ENCODE measurements around the gene FERMT3.

Gene FERMT3

DNA sequence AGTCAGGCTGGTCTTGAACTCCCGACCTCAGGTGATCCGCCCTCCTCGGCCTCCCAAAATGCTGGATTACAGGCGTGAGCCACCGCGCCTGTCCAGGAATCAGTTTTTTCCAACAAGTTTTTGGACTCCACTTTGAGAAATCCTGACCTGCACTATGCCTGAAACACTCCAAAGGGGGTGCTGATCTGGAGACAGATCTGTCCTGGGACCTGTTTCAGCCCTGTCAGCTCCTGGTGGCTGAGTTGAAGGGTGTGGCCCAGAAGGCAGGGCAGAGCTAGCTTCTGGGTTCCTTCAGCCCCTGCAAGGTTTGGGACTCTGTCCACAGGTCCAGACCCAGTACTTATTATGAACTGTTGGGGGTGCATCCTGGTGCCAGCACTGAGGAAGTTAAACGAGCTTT, 25.0 kb downstream of the FERMT3 start:
- ATAC-seq (ENCODE audit: low read depth) = no peak
- Mint-ChIP-seq H3K4me3 (peak overlapping the region; percentile 93), H3K4me1 (peaks cover 37% of the 10 kb centered on the region), H3K27ac (peak overlapping the region; percentile 19), H3K36me3 (no peaks in the 10 kb centered on the region), H3K27me3 (no peaks in the 10 kb centered on the region), H3K9me3 (no peaks in the 10 kb centered on the region)
- DNase-seq (ENCODE audit: low spot score in 2 of 2) = no peak

DNA sequence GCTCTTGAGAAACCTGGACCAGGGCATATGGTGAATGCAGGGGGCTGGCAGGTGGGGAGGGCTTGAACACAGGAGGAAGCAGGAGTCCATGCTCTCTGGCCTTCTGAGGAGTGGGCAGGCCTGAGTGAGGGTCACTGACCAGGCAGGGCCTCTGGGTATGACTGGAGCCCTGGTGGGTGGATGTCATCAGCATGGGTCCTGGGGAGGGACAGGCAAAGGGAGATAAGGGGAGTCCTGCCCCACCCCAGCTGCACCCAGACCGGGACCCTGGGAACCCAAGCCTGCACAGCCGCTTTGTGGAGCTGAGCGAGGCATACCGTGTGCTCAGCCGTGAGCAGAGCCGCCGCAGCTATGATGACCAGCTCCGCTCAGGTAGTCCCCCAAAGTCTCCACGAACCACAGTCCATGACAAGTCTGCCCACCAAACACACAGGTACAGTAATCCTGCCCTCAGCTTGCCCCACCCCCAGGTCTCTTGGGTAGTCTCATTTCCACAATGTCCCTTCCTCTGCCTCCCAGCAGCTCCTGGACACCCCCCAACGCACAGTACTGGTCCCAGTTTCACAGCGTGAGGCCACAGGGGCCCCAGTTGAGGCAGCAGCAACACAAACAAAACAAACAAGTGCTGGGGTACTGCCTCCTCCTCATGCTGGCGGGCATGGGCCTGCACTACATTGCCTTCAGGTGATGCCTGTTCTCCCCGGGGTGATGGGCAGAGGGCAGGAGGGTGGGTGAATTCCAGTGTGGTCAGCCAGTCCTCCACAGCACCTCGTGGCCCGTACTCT, 25.9 kb downstream of the FERMT3 start:
- Mint-ChIP-seq H3K4me1 (peaks cover 35% of the 10 kb centered on the region), H3K27ac (peak overlapping the region; percentile 19), H3K27me3 (no peaks in the 10 kb centered on the region), H3K9me3 (no peaks in the 10 kb centered on the region), H3K36me3 (no peaks in the 10 kb centered on the region), H3K4me3 (peak overlapping the region; percentile 56)
- no peak for ATAC-seq (ENCODE audit: low read depth)
- DNase-seq (ENCODE audit: low spot score in 2 of 2) = no peak

DNA sequence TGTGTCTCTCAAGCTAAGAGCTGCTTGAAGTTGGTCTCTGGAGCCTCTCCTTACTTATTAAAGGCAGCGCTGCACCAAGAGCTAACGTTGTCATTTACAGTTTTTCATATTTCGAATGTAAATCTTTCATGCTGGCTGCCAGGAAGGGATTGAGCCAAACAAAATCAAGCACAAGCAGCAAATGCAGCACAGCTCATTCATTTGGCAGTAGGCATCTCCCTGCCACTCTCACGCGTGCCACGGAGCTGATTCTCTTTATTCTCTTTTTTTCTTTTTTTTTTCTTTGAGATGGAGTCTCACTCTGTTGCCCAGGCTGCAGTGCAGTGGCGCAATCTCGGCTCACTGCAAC, 26.4 kb downstream of the FERMT3 start:
- Mint-ChIP-seq H3K36me3 (peaks cover 4% of the 10 kb centered on the region), H3K27ac (no peak overlapping the region), H3K4me3 (no peak overlapping the region), H3K4me1 (peaks cover 35% of the 10 kb centered on the region), H3K9me3 (no peaks in the 10 kb centered on the region), H3K27me3 (no peaks in the 10 kb centered on the region)
- DNase-seq (ENCODE audit: low spot score in 2 of 2) (no peak), ATAC-seq (ENCODE audit: low read depth) (no peak)

DNA sequence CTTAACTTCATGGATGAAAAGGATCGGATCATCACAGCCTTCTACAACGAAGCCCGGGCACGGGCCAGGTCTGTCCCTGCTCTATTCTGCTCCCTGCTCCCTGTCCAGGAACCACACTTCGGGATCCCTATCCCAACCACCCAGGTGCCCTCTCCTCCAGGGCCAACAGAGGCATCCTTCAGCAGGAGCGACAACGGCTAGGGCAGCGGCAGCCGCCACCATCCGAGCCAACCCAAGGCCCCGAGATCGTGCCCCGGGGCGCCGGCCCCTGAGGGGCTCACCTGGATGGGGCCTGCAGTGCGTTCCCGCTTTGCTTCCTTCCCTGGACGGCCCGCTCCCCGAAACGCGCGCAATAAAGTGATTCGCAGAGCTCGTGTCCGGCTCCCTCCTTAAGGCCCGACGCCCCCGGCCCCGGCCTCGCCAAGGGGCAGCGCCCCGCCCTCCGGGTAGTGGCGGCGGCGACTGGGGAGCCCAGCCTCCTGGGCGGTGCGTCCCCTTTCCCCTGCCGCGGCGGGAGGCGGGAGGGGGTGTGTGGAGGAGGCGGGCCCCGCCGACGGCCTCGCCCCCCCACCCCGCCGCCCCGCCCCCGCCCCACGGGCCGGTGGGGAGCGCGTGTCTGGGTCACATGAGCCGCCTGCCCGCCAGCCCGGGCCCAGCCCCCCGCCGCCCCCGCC, 27.5 kb downstream of the FERMT3 start, which contains the start of gene VEGFB:
Gene VEGFB, plus strand, starts transcription at position 672 of the 674 bp plus-strand sequence. CDS start 250 bp downstream, outside the sequence.
- ATAC-seq (ENCODE audit: low read depth) (peak; percentile 48), DNase-seq (ENCODE audit: low spot score in 2 of 2) (peak in 1 of 2 donors; percentile 65)
- Mint-ChIP-seq H3K27ac (peak within 1 kb of the TSS; percentile 92), H3K4me3 (peak within 1 kb of the TSS; percentile 93), H3K4me1 (peaks cover 44% of the 10 kb centered on the region), H3K36me3 (peaks cover 6% of the 10 kb centered on the region), H3K9me3 (no peaks in the 10 kb centered on the region), H3K27me3 (no peaks in the 10 kb centered on the region)

DNA sequence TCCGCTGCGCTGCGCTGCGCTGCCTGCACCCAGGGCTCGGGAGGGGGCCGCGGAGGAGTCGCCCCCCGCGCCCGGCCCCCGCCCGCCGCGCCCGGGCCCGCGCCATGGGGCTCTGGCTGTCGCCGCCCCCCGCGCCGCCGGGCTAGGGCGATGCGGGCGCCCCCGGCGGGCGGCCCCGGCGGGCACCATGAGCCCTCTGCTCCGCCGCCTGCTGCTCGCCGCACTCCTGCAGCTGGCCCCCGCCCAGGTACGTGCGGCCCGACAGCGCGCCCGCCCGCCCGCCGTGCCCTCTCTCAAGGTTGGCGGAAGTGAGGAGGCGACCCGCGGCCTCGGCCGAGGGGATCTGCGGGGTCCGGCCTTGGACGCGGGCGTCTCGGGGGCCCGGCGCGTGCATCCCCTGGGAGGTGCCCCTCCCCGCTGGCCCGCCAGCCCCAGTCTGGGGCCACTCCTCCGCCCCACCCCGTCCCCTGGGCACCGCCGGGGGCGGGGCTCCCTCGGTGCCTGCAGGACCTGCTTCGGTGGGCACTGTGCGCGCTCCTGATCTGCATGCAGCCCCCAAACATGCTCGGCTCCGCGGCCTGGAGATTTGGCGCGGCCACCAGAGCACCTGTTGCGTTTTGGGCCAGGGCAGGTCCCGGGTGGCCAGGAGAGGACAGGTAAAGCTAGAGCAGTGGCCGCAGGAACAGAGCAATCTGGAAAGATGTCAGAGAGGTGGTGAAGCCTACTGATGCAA, 28.3 kb downstream of the FERMT3 start:
- H3K9me3 Mint-ChIP-seq = no peaks in the 10 kb centered on the region
- peak overlapping the region; percentile 92 for H3K27ac Mint-ChIP-seq
- DNase-seq (ENCODE audit: low spot score in 2 of 2) (peak in 1 of 2 donors; percentile 73), ATAC-seq (ENCODE audit: low read depth) (peak; percentile 50)
- peaks cover 42% of the 10 kb centered on the region for H3K4me1 Mint-ChIP-seq
- no peaks in the 10 kb centered on the region for H3K27me3 Mint-ChIP-seq
- peak overlapping the region; percentile 93 for H3K4me3 Mint-ChIP-seq
- peaks cover 6% of the 10 kb centered on the region for H3K36me3 Mint-ChIP-seq

DNA sequence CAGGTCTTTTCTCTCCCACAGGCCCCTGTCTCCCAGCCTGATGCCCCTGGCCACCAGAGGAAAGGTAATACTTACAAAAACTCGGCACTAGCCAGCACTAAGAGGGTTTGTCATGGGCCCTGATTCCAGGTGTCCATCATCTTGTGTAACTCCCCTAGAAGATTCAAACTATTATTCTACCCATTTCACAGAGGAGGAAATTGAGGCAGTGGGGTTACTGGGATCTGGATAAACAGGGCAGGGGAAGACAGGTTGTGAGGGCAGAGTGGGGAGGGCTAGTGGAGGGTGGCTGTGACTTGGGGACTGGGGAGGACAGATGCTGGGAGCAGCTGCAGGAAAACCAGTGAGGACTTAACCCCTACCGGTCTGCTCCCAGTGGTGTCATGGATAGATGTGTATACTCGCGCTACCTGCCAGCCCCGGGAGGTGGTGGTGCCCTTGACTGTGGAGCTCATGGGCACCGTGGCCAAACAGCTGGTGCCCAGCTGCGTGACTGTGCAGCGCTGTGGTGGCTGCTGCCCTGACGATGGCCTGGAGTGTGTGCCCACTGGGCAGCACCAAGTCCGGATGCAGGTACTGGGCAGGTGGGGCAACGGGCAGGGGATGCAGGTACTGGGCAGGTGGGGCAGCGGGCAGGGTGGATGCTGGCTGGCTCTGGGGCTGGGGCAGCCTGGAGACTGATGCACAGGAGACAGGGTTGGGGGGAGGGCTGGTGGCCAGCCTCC, 29.1 kb downstream of the FERMT3 start:
- H3K27me3 Mint-ChIP-seq = no peaks in the 10 kb centered on the region
- H3K4me1 Mint-ChIP-seq = peaks cover 50% of the 10 kb centered on the region
- DNase-seq (ENCODE audit: low spot score in 2 of 2) (no peak), ATAC-seq (ENCODE audit: low read depth) (no peak)
- peak overlapping the region; percentile 93 for H3K4me3 Mint-ChIP-seq
- H3K27ac Mint-ChIP-seq = peak overlapping the region; percentile 92
- H3K9me3 Mint-ChIP-seq = no peaks in the 10 kb centered on the region
- H3K36me3 Mint-ChIP-seq = peaks cover 6% of the 10 kb centered on the region

DNA sequence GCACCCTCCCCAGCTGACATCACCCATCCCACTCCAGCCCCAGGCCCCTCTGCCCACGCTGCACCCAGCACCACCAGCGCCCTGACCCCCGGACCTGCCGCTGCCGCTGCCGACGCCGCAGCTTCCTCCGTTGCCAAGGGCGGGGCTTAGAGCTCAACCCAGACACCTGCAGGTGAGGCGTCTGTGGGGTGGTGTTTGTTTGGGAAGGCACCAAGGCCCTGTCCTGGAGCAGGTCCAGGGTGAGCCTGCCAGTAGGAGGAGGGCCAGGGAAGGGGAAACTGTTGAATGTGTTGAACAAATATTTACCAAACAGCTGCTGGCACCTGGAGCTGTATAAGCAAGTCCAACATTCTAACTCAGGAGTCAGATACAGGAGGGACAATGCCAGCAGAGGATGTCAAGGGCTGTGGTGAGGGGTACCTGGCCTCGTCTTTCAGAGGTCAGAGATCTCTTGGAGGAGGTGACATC, 31.0 kb downstream of the FERMT3 start:
- Mint-ChIP-seq H3K27ac (peak overlapping the region; percentile 100), H3K36me3 (peaks cover 6% of the 10 kb centered on the region), H3K9me3 (no peaks in the 10 kb centered on the region), H3K4me1 (peaks cover 46% of the 10 kb centered on the region), H3K4me3 (peak overlapping the region; percentile 73), H3K27me3 (no peaks in the 10 kb centered on the region)
- ATAC-seq (ENCODE audit: low read depth) (no peak), DNase-seq (ENCODE audit: low spot score in 2 of 2) (no peak)

DNA sequence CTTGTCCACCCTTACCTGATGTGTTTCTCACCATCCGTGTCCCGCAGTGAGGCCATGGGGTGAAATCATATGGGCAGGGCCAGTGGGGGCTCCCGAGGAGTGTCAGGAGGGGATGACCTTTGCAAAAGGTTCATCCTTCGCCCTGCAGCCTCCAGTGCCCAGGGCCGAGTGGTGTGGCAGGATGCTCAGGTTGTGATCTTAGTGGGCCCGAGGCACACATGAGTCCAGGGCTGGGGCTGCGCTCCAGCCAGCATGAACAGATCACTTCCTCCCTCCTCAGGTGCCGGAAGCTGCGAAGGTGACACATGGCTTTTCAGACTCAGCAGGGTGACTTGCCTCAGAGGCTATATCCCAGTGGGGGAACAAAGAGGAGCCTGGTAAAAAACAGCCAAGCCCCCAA, 31.6 kb downstream of the FERMT3 start:
- Mint-ChIP-seq H3K27me3 (no peaks in the 10 kb centered on the region), H3K4me1 (peaks cover 43% of the 10 kb centered on the region), H3K4me3 (peak overlapping the region; percentile 63), H3K27ac (peak overlapping the region; percentile 100), H3K36me3 (peaks cover 6% of the 10 kb centered on the region), H3K9me3 (no peaks in the 10 kb centered on the region)
- ATAC-seq (ENCODE audit: low read depth) = no peak
- no peak for DNase-seq (ENCODE audit: low spot score in 2 of 2)

DNA sequence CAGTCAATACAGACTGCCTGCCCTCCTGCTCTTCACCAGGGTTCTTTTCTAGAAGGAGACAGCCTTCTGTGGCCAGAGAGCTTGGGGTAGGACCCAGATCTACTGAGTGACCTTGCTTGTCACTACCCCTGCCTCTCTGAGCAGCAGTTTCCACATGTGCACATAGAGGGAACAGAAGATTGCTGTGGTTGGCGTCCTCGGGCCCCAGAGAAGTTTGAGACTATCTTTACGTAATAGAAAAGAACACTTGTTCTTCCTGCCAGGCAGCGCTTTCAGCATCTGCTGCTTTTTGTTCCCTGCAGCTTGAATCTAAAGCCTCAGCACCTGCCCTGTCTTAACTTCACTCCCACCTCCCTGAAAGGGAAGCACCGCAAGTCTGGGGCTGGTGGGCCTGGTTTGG, 32.5 kb downstream of the FERMT3 start:
- DNase-seq (ENCODE audit: low spot score in 2 of 2) = no peak
- no peak for ATAC-seq (ENCODE audit: low read depth)
- peaks cover 8% of the 10 kb centered on the region for H3K36me3 Mint-ChIP-seq
- H3K4me3 Mint-ChIP-seq = peak overlapping the region; percentile 14
- H3K9me3 Mint-ChIP-seq = no peaks in the 10 kb centered on the region
- H3K27me3 Mint-ChIP-seq = no peaks in the 10 kb centered on the region
- H3K4me1 Mint-ChIP-seq = peaks cover 39% of the 10 kb centered on the region
- peak overlapping the region; percentile 100 for H3K27ac Mint-ChIP-seq

DNA sequence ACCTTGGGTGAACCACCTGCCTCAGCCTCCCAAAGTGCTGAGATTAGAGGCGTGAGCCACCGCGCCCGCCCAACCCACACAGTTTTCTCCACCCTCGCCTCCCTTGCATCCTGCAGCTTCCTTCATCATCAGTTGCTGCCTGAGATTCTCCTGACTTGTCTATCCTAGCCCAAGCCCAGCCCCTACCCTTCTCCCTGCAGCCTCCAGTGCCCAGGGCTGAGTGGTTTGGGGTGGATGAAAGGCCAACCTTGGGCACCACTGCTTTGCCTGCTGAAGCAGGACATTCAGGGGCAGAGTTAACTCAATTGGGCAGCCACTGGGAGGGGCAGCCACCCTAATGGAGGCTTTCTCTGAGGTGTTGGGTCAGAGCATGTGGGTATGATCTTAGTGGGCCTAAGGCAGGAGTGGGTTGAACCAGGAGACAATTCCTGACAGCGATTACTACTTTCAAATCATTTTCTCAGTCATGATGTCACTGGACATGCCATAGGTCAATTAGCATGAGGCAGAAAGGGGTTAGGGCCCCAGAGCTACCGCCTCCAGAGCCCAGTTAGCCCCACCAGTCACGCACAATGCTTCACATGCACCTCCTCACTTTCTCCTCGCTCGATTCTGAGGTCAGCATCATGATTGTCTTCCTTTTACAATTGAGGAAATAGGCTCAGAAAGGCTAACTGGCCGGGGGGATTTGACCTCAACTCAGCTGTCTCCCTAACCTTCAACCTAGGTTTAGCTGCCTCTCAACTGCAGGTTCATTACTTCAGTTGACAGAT, 33.3 kb downstream of the FERMT3 start:
- Mint-ChIP-seq H3K9me3 (no peaks in the 10 kb centered on the region), H3K36me3 (peaks cover 8% of the 10 kb centered on the region), H3K27me3 (no peaks in the 10 kb centered on the region), H3K4me3 (peak overlapping the region; percentile 87), H3K27ac (peak overlapping the region; percentile 100), H3K4me1 (peaks cover 39% of the 10 kb centered on the region)
- ATAC-seq (ENCODE audit: low read depth) (peak; percentile 6), DNase-seq (ENCODE audit: low spot score in 2 of 2) (no peak)

DNA sequence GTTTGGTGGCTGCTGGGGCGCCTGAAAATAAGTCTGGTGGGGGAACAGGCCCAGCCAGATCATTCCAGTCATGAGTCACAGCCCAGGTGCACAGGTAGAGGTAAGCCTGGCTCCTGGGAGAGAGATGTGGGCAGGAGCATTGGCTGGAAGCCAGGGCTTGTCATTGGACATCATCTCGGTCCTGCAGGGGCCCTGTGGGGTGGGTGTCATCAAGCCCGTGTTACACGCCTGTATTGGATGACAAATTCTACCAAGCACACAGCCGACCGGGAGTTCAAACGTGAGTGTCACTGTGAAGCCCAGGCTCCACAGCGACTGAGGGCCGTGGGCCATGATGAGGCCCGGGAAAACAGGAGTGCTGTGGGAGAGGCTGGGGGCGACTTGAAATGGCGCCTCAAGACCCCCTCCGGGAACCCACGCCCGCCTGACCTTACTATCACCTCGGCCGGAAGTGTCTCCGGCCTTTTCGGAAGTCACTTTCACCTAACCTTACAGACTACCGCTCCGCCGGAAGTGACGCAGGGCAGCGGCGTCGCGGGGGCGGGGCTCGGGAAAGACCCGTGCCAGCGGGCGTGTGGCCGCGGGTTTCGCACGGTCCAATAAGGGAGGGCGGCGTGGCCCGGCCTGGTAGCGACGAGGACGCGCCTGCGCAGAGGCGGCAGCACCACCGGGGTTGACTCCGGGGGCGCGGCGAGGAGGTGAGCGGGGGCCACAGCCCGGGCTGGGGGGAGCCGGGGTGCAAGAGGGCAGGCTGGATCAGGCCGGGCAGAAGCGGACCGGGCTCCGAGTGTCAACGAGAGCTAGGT, 34.1 kb downstream of the FERMT3 start, which contains the start of gene FKBP2:
Gene FKBP2, plus strand, starts transcription at position 661 of the 806 bp plus-strand sequence. CDS start 1,293 bp downstream, outside the sequence.
- Mint-ChIP-seq H3K27me3 (no peaks in the 10 kb centered on the region), H3K27ac (peak within 1 kb of the TSS; percentile 100), H3K9me3 (no peaks in the 10 kb centered on the region), H3K36me3 (peaks cover 8% of the 10 kb centered on the region), H3K4me1 (peaks cover 36% of the 10 kb centered on the region), H3K4me3 (peak within 1 kb of the TSS; percentile 87)
- DNase-seq (ENCODE audit: low spot score in 2 of 2) (peak; percentile 96 to 98), ATAC-seq (ENCODE audit: low read depth) (peak; percentile 61)

DNA sequence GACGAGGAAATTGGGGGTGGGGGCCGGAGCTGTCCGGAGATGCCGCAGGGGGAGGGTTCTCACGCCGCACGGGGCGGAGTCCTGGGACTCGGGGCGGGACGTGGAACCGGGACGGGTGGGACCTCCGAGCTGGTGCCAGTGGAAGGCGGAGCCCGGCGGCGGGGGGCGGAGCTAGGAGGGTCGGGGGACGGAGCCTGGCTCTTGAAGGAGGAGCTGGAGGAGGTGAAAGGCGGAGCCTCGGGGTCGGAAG, 34.6 kb downstream of the FERMT3 start:
- Mint-ChIP-seq H3K36me3 (peaks cover 8% of the 10 kb centered on the region), H3K27ac (peak overlapping the region; percentile 100), H3K9me3 (no peaks in the 10 kb centered on the region), H3K27me3 (no peaks in the 10 kb centered on the region), H3K4me1 (peaks cover 41% of the 10 kb centered on the region), H3K4me3 (peak overlapping the region; percentile 87)
- DNase-seq (ENCODE audit: low spot score in 2 of 2) = peak; percentile 99 to 100
- peak; percentile 70 for ATAC-seq (ENCODE audit: low read depth)

Measured in memory B cell (primary cell).